GM18507 (cell line): ENCODE results near the gene PEX5L.
A peak's percentile ranks its signal among the peaks of the same experiment; 100 is the strongest.
"Not testable (repeated sequence)": the region's sequence is repeated elsewhere in the genome, so short reads cannot be mapped to it uniquely, and the experiment has no call there.

Experiments
- DNase-seq: peaks from one replicate; pipeline ENCODE4 v3.0.0; 2011; ENCODE audit warnings: low read depth; ENCODE audit not compliant: insufficient read length; ENCODE audit errors: extremely low spot score
- FAIRE-seq: peaks from 2 replicates; lab custom pipeline; 2011; peaks lifted over from hg19 to GRCh38; lab: Jason Lieb, UNC

PEX5L gene

DNA sequence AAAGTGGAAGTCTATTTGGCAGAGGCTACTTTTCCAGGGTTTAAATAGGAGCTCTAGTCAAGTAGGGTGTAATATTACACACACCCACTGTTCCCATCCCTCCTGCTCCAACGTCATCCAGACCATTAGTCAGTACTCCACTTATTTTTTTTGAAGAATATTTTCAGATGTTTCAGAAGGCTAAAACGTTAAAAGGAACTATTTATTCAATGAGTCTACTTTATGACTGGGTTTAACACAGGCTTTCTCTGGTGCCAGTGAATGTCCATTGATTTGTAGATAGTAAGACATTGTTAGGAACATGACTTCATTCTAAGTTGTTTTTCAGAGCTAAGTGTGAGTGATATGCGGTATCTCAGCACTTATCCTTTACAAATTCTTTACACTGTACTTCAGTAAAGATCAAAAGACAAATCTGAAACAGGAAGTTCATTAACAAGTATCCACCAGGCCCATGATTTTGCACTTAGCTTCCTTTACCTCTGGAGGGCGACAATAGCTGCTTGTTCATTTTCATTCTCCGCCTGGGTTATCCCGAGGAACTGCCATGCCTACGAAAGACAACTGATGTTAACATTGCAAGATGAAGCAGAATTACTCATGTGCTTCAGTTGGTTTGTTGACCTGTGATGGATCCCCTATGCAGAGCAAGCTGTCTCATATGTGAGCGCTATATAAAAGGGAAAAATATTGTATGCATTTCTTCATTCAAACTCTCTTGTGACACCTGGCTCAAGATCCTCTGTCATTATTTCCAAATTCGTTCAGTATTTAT, 225.2 kb downstream of the PEX5L start:
- FAIRE-seq = peak; percentile 89

DNA sequence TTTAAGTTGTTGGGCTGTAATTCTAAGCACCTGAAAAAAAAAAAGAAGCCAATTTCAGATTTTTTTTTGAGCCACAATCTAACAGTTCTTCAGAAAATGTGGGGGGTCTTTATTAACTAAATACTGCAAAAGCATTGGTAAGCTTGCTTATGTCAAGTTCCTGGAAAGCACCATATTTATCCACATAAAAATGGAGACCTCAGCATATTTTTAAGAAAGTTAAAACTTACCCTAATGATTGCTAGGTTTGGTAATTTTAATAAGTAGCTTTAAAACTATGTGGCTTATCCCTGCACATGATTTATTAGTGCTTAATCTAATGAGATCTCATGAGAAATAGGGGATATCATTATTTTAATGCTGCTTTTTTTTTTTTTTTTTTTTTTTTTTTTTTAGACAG, 227.1 kb downstream of the PEX5L start:
- no peak for FAIRE-seq
- no peak for DNase-seq

More for the DNA sequence above, 225.2 kb downstream of the PEX5L start:
- peak; percentile 2 for DNase-seq

GRCh38 chr3:179807588-179807987, 229.1 kb downstream of the PEX5L start:
- DNase-seq (no peak), FAIRE-seq (no peak)

DNA sequence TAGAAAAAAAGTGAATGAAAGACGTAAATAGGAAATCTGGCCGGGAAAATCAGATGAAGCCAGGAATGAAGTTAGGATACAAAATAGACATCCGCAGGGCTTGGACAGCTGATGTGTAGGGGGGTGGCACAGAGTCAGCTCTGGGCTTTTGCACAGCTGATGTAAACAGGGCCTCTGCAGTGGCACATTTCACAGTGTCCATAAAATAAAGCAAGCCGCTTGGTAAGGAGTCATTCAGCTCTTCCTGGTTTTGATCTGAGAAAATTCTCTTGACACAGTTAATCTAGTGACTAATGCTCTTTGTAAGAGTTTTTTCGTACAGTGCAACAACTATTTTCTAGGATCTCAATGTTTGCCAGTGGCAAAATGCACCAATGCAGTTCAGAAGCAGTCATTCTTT, 230.6 kb downstream of the PEX5L start:
- FAIRE-seq (no peak), DNase-seq (no peak)

DNA sequence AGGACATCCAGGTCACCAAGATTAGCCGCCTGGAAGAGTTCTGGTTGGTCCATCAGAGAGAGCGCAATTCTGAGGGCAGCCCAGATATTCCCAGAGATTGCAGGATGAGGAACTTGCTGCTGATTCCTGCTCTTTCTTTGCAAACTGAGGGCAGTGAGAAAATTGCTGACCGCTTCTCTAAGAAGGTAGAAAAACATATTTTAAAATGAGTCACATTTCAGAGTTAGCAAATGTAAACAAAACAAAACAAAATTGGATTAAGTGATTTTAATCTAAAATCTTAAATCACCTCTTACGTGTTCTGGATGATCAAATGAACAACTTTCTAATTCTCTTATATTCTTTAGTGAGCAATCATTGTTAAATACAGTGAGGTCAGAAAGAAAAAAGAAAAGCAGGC, 234.9 kb downstream of the PEX5L start:
- no peak for FAIRE-seq

GRCh38 chr3:179801263-179801662, 235.5 kb downstream of the PEX5L start:
- no peak for DNase-seq
- FAIRE-seq = no peak

More for the DNA sequence above, 234.9 kb downstream of the PEX5L start:
- no peak for DNase-seq

DNA sequence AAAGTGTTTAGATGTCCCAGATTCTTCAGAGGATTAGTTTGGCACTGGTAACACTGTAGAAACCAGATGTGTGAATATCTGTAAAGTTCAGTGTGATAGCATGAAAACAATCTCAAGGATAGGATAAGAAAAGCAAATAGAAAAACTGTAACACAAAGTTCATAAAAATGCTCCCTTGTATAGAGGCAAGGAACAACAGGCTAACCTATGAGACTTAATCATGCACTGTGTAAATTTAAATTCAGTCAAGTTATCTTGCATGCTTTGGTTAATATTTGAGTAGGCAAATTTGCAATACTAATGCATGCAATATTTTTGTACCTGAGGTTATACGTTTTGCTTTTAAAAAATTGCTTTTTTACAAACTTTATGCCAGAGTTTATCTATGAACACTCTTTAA, 239.5 kb downstream of the PEX5L start:
- DNase-seq (no peak), FAIRE-seq (no peak)

DNA sequence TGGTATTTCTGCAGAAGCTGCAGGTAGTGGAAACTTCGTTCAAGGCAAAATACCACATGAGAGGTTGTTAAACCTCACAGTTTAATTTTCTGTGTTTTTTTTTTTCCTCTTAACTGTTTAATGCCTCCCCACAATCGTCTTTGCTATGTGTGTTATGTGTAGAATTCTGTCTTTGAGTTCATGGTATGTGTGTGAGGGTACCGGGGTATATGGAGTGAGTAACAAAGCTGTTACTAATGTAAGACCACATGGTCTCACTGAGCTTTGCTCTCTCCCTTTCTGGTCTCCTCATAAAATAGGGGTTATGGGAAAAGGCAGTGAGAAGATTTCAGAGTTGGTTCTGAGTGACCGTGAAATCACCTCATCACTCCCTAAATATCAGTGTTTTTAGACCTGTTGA, 240.3 kb downstream of the PEX5L start:
- no peak for FAIRE-seq
- DNase-seq = no peak

DNA sequence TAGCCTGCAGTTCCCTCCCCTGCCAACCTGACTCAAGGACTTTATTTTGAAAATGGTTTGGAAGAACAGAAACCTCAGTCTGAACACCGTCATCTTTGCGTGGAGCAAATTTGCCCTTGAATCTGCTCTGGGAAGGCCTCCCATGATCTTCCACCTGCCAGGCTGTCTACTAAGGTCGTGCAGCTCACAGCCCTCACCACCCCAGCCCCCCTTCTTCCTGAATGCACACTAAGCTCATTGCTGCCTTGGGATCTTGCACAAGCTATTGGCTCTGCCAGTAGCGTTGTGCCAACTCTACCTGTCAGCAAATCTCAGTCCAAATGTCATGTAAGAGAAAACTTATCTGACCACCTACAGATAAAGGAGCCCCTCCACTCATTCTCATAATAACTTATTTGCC, 242.4 kb downstream of the PEX5L start:
- no peak for DNase-seq
- no peak for FAIRE-seq

DNA sequence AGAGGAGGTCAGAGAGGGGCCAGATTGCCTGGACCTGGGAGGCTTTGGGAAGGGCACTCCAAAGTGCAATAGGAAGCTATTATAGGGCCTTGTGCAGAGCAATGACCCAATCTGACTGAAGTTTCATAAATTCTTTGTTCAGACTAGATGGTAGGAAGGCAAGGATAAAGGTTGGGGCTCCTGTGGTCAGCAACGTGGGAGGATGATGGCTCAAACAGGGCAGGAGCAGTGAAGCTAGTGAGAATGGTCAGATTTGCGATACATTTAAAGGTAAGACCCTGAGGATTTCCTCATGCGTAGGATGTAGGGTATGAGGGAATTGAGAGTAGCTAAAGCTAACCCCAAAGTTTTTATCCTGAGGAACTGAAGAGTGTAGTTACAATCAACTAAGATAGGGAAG, 244.9 kb downstream of the PEX5L start:
- FAIRE-seq (no peak), DNase-seq (no peak)

- no peak for DNase-seq
- FAIRE-seq = no peak
Observed at GRCh38 chr3:179788996-179789395, 247.7 kb downstream of the PEX5L start.

GRCh38 chr3:179782841-179783240, 253.9 kb downstream of the PEX5L start:
- FAIRE-seq, DNase-seq: not testable (repeated sequence)

DNA sequence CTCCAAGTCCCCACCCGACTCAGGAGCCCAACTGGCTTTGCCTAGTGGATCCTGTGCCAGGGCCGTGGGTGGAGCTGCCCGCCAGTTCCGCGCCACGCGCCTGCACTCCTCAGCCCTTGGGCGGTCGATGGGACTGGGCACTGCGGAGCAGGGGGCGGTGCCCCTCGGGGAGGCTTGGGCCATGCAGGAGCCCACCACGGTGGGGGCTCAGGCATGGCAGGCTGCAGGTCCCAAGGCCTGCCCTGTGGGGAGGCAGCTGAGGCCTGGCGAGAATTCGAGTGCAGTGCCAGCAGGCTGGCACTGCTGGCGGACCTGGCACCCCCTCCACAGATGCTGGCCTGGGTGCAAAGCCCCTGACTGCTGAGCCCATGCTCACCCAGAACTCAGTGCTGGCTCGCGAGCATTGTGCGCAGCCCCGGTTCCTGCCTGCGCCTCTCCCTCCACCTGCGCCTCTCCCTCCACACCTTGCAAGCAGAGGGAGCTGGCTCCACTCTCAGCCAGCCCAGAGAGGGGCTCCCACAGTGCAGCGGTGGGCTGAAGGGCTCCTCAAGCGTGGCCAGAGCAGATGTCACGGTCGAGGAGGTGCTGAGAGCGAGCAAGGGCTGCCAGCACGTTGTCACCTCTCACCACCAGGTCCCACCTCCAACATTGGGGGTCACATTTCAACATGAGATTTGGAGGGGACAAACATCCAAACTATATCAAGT, 261.2 kb downstream of the PEX5L start:
- FAIRE-seq (no peak), DNase-seq (no peak)

GRCh38 chr3:179772297-179772696, 264.4 kb downstream of the PEX5L start:
- no peak for DNase-seq
- FAIRE-seq = no peak

DNA sequence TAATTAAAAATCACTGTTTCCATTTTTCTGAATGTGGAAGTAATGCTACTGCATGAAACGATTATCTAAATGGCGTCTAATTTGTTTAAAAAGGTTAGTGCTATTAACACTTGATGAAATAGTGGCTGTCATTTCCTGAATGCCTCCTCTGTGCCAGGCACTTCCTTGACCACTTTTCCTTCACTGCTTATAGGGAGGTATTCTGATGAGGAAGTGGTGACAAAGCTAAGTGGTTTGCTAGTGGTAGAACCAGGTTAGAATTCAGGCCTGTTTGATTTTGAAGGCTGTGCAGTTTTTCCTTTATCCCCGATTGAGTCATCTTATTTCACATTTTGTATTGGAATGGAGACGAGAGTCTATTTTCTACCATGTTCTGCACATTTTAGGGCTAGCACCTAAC, 264.9 kb downstream of the PEX5L start:
- FAIRE-seq (no peak), DNase-seq (no peak)

- DNase-seq (no peak), FAIRE-seq (no peak)
Observed at GRCh38 chr3:179769411-179770247, 267.1 kb downstream of the PEX5L start.

GRCh38 chr3:179768080-179768479, 268.7 kb downstream of the PEX5L start:
- DNase-seq = no peak
- FAIRE-seq = no peak

- DNase-seq (no peak), FAIRE-seq (no peak)
Observed at GRCh38 chr3:179766416-179767133, 270.2 kb downstream of the PEX5L start.

DNA sequence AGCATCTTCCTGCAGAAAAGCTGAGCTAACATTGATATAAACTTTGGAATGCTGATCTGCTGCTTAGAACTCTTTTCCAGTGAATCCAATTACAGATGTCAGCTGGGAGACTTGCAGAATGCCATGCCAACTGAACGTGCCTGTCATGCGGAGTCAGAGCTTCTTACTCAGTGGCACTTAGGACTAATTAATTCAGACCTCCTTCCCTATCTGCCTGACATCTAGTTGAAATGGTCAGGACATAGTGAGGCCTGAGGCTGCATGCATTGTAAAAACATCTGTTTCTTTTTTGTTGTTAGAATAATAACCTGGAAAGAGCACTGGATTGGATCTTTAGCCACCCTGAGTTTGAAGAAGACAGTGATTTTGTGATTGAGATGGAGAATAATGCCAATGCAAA, 271.3 kb downstream of the PEX5L start:
- no peak for DNase-seq
- no peak for FAIRE-seq

DNA sequence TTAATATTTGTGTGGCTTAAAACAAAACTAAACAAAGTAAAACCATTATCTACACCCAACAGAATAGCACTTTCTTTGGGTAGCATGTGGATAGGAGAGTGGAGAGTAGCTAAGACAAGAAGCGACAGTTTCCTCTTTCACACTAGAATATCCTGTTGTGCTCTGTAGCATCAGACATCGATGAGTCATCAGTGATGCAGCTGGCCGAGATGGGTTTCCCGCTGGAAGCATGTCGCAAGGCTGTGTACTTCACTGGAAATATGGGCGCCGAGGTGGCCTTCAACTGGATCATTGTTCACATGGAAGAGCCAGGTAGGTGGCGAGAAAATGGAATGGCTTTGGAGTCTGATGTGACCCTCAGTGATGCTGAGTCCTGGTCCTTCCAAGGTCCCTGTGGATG, 275.8 kb downstream of the PEX5L start:
- DNase-seq (no peak), FAIRE-seq (no peak)
